ENCODE measurements around the gene CCDC40. TPM values are rescaled to one million over a fixed set of nuclear protein-coding genes. Genes with fewer than 3 reads are reported as not detected.

CCDC40 gene
- total RNA-seq, 2 donors from 2014 or later, result 21.7 to 38.9 TPM

DNA sequence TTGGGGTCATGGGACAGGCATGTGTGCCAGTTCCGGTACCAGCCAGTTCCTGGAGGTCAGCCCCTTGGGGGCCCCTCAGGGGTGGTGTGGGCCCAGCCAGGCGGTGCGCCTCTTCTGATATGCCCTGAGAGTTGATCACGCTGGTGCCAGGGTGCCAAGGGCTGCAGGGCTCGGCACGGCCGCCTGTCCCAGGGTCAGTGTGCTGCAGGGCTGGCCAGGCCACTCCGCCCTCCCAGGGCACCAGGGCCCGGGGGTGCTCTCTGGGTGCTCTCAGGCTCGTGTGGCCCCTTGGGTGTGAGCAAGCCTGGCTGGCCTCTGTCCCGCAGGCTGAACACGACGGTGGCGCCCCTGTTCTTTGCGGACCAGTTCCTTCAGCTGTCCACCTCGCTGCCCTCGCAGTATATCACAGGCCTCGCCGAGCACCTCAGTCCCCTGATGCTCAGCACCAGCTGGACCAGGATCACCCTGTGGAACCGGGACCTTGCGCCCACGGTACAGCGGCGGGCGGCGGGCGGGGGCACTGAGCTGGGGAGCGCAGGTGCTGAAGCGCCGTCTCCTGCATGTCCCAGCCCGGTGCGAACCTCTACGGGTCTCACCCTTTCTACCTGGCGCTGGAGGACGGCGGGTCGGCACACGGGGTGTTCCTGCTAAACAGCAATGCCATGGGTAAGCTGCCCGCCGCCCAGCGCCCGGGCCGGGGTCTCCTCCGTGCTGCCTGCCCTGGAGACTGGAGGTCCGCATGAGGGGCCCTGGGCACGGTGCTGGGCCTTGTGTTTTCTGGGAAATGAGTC lies 71.0 kb downstream of the CCDC40 start:
- TF ChIP-seq CTCF (conservative IDR thresholded peaks at IDR 0.05), result no peak
- H3K9ac ChIP-seq (ENCODE audit: extremely low read depth, low read length, poor library complexity, severe bottlenecking), result no peak overlapping the region
- peaks cover 7% of the 10 kb centered on the region for H3K4me1 Mint-ChIP-seq
- H3K27me3 ChIP-seq (ENCODE audit: control insufficient read depth, insufficient read depth, low read length, poor library complexity, severe bottlenecking), result no peaks in the 10 kb centered on the region
- no peak overlapping the region for H3K27ac Mint-ChIP-seq
- no peak for DNase-seq
- H3K27me3 Mint-ChIP-seq (ENCODE audit: insufficient read depth), result no peaks in the 10 kb centered on the region
- H3K9me3 Mint-ChIP-seq, result no peaks in the 10 kb centered on the region
- no peaks in the 10 kb centered on the region for H3K9me3 ChIP-seq (ENCODE audit: control insufficient read depth, low read length)
- H3K4me3 Mint-ChIP-seq, result no peak overlapping the region
- 91 to 92% methylated on average over 37 to 46 of the region's 46 CpGs for WGBS, 2 experiments (ENCODE audit: insufficient coverage in 1 of 2, insufficient read length in 1 of 2)
- no peaks in the 10 kb centered on the region for H3K36me3 Mint-ChIP-seq (ENCODE audit: low read depth)
- no peak overlapping the region for H3K4me3 ChIP-seq (ENCODE audit: low read length)
- H3K36me3 ChIP-seq (ENCODE audit: control insufficient read depth, insufficient read depth, low read length), result no peaks in the 10 kb centered on the region
- no peak overlapping the region for H3K27ac ChIP-seq (ENCODE audit: low read depth, low read length)
- H3K4me1 ChIP-seq (ENCODE audit: control insufficient read depth, insufficient read depth, low read length), result no peaks in the 10 kb centered on the region

- no peak overlapping the region for H3K9ac ChIP-seq (ENCODE audit: extremely low read depth, low read length, poor library complexity, severe bottlenecking)
- WGBS, 2 experiments (ENCODE audit: insufficient coverage in 1 of 2, insufficient read length in 1 of 2), result 89 to 92% methylated on average over 37 to 40 of the region's 40 CpGs
- H3K27ac ChIP-seq (ENCODE audit: low read depth, low read length), result no peak overlapping the region
- H3K27ac Mint-ChIP-seq, result no peak overlapping the region
- peaks cover 6% of the 10 kb centered on the region for H3K4me1 Mint-ChIP-seq
- no peaks in the 10 kb centered on the region for H3K9me3 Mint-ChIP-seq
- H3K27me3 Mint-ChIP-seq (ENCODE audit: insufficient read depth), result no peaks in the 10 kb centered on the region
- no peak overlapping the region for H3K4me3 ChIP-seq (ENCODE audit: low read length)
- peaks cover under 1% of the 10 kb centered on the region for H3K36me3 Mint-ChIP-seq (ENCODE audit: low read depth)
- no peak overlapping the region for H3K4me3 Mint-ChIP-seq
- no peaks in the 10 kb centered on the region for H3K9me3 ChIP-seq (ENCODE audit: control insufficient read depth, low read length)
- no peak for TF ChIP-seq CTCF (conservative IDR thresholded peaks at IDR 0.05)
- H3K4me1 ChIP-seq (ENCODE audit: control insufficient read depth, insufficient read depth, low read length), result no peaks in the 10 kb centered on the region
- no peaks in the 10 kb centered on the region for H3K36me3 ChIP-seq (ENCODE audit: control insufficient read depth, insufficient read depth, low read length)
- no peak for DNase-seq
- H3K27me3 ChIP-seq (ENCODE audit: control insufficient read depth, insufficient read depth, low read length, poor library complexity, severe bottlenecking), result no peaks in the 10 kb centered on the region
Measured at GRCh38 chr17:80108036-80108971, 71.9 kb downstream of the CCDC40 start.

DNA sequence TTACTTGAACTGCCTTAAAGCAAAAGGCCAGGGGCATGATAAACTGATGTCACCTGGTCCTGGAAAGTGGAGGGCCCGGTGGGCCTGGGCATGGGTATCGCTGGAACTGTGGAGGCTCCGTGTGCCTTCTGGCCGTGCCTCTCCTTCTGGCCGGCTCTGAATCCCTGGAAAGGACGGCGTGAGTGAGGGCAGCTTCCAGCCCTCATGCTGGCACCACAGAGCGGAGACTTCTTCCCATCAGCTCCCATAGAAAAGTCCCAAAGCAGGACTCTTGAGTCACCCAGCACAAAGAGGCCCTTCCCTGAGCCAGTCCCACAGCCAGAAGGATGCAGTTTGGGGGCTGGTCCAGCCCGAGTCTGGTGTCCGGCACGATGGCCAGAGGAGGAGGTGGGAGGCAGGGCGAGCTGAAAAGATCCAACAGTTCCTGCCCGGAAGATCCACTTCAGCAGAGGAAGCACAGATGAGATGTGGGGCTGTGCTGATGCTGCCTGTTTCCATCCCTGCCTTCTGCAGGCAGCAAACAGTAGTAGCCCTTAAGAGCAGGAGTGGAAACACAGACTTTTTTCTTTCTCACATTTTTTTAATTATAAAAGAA lies 72.7 kb downstream of the CCDC40 start:
- Mint-ChIP-seq H3K36me3 (ENCODE audit: low read depth) (peaks cover 5% of the 10 kb centered on the region), H3K27me3 (ENCODE audit: insufficient read depth) (no peaks in the 10 kb centered on the region), H3K4me1 (peaks cover 12% of the 10 kb centered on the region), H3K27ac (no peak overlapping the region), H3K9me3 (peaks cover 1% of the 10 kb centered on the region), H3K4me3 (no peak overlapping the region)
- WGBS, 2 experiments (ENCODE audit: insufficient coverage in 1 of 2, insufficient read length in 1 of 2), result 90 to 91% methylated on average over 6 to 13 of the region's 13 CpGs
- Histone ChIP-seq H3K4me3 (ENCODE audit: low read length) (no peak overlapping the region), H3K4me1 (ENCODE audit: control insufficient read depth, insufficient read depth, low read length) (no peaks in the 10 kb centered on the region), H3K27me3 (ENCODE audit: control insufficient read depth, insufficient read depth, low read length, poor library complexity, severe bottlenecking) (no peaks in the 10 kb centered on the region), H3K36me3 (ENCODE audit: control insufficient read depth, insufficient read depth, low read length) (peaks cover 4% of the 10 kb centered on the region), H3K9ac (ENCODE audit: extremely low read depth, low read length, poor library complexity, severe bottlenecking) (no peak overlapping the region), H3K9me3 (ENCODE audit: control insufficient read depth, low read length) (no peaks in the 10 kb centered on the region), H3K27ac (ENCODE audit: low read depth, low read length) (no peak overlapping the region)
- no peak for TF ChIP-seq CTCF (conservative IDR thresholded peaks at IDR 0.05)
- no peak for DNase-seq

All from endodermal cell (in vitro differentiated cells).